Measurements from ENCODE around the gene LRP2BP. TPM values are rescaled to one million over a fixed set of nuclear protein-coding genes. Genes with fewer than 3 reads are reported as not detected.

Gene LRP2BP
- under 1 TPM; 0.63 to 0.70 TPM for total RNA-seq

DNA sequence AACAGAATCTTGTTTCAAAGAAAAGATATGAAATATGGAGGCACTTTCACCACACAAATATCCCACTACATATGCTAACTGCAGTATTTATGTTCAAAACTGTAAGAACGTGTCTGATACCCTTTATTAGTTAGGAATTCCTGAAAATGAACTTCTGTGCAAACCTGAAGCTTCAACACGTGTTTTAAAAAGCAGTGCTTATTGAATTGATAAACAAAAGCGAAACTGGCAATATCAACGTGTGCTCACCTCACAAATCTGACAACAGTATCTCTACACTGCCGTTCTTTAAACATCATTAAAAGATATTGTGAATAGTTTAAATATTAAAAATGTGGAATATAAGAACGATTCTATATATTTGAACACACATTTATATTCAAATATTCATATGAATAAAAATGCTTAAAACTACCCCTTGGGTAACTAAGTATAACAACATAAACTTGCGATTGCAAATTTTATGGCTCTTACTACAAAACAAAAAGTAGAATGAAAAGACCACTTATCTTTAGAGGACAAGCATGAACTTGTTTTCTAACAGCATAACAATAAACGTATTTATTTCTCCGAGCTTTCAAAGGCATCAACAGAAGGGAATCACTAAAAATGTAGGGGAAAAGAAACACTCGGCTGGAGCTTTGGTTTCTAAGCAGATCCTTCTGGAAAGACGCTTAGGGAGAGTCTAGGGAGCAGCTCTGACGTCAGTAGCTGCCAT is at the start of gene LRP2BP:
Gene LRP2BP, minus strand, starts transcription at position 687 of the 718 bp plus-strand sequence. CDS start 17,738 bp downstream, outside the sequence.

DNA sequence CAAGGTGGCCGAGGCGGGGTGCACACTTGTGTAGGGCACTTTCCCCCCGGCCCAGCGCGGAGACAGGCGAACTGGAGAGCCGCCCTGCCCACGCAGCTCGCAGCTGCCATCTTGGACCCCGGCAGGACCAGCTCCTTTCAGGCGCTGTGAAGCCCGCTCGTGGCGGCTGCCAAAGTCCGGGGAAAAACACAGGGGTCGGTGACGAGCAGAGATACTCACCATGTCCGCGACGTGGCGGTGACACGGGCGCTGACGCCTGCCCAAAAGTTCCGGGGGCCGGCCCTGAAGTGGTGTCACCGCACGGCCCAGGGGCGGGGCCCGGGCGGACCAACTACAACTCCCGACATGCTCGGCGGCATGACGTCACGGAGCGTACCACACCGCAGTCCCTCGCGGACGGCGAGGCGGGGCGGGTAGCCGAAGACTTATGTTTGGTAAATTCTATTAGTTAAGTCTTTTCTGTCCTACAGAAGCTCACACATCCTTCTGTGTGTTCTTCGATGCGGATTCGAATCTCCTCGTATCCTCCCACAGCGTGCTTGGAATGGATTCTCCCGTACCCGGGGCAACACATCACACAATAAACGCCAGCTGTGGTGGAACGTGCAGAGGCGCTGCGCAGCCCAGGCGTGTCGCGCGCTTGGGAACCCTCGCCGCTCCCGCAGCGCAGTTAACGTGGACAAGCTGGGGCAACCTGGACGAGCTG is 30.1 kb upstream of the LRP2BP start, which contains the start of gene UFSP2:
Gene UFSP2, minus strand, starts transcription at position 318 of the 706 bp plus-strand sequence. Its CDS starts 96 bp downstream, at position 222.

DNA sequence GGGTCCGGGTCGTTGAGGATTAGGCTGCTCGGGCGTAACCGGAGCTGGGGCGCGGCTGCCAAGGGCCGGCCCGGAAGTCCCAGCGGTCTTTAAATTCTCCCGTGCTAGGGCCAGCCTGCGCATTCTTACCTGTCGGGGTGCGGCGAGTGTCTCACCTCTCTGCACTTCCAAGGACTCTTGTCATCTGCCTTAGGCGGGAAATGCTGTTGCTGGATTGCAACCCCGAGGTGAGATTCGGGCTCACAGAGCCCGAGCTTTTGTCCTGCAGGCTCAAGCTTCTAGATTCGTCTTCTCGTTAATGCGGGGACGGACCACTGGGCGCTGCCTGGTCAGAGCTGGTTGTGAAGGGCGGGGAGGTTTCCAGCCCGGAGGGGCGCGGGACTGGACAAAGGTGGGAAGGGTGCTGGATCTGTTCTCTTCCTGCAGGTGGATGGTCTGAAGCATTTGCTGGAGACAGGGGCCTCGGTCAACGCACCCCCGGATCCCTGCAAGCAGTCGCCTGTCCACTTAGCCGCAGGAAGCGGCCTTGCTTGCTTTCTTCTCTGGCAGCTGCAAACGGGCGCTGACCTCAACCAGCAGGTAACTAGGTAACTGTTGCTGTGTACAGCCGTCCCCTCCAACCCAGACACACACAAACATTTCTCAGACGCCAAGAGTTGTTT is 1.1 kb upstream of the LRP2BP start, which contains the start of gene ANKRD37:
Gene ANKRD37, plus strand, starts transcription at position 118 of the 662 bp plus-strand sequence. Its CDS starts 83 bp downstream, at position 201.

Other genes with a start within 250 kb of the LRP2BP start
- gene CFAP97, start 191.9 kb downstream of the LRP2BP start, total RNA-seq: 10 to 100 TPM; 35.7 to 36.9 TPM
- 10 to 100 TPM; 16.3 to 16.5 TPM for gene SNX25, start 186.3 kb downstream of the LRP2BP start, total RNA-seq
- gene ANKRD37, start 917 bp upstream of the LRP2BP start, total RNA-seq: 10 to 100 TPM; 18.1 to 19.6 TPM
- gene UFSP2, start 30.0 kb upstream of the LRP2BP start, total RNA-seq: 10 to 100 TPM; 20.0 to 21.0 TPM
- gene CCDC110, start 75.8 kb upstream of the LRP2BP start, total RNA-seq: not detected
- gene PDLIM3, start 139.6 kb upstream of the LRP2BP start, total RNA-seq: not detected